GM18526 (cell line): ENCODE results near the gene RAVER2.

Source experiments
- POLR2A ChIP-seq: IDR thresholded peaks from 3 replicates; pipeline ENCODE4 v1.6.1; 2011; ENCODE audit not compliant: insufficient read length; ENCODE audit errors: extremely low read depth

Gene RAVER2

DNA sequence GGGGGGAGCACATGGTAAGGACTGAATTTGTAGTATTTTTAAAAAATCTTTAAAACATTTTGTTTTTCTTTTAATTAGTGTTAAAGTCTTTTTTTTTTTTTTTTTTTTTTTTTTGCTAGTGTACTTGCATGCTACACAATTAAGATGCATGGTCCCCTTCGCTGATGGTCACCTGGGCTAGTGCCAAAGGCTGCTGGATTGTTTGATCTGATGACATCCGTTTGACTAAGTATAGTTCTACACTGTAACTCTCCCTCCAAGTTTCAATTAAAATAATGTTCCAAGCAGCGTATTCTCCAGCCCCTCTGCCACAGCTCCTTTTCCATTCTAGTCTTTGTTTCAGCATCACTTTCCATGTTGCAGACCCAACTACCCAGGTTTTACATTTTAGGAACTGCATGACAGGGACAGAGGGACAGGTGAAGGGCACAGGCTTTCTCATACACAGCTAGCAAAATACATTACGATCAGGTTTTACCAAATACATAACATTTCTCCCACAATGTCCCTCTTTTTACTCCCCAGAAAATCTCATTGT lies 852 bp upstream of the RAVER2 start:
- TF ChIP-seq POLR2A = no peak

GRCh38 chr1:64745181-64745985 lies 508 bp downstream of the RAVER2 start:
- no peak for TF ChIP-seq POLR2A

DNA sequence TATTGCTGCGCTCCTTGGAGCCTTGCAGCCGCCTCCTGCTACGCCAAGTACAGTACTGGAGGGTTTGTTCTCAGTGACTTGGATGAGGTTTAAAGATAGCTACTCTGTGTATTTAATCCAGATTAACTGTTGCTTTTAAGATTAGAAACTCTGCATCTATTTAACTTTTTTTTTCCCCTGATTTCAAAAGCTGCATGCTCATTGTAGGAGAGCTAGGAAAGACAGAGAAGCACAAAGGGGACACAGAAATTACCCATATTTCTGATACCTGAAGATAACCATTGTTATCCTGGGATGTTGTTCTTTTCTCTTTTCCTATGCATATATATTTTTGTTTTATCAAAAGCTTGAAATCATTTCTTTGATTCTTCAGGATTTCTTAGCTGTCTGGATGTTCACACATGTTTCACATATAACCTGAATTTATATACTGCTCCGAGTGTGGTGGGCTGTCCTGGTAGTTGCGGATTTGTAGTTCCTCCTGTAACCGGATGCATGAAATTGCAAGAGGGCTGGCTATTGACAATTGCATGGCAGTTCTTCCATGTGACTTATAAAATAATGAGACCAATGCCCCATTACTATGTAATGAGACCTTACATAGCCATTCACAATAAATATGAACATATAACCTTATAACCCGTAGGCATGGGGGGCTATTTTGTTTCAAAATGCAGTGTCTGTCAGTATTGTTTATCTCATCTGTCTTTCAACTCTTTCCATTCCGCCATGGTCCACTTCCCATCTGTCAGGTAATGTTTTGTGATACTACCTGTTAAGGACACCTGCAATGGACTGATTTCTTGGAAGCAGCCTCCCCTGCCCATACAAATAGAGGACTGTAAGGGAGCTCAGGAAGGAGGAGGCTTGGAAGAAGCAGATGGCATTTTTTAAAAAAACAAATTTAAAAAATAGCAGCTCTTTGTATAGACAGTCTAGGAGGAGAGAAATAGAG lies 1.4 kb downstream of the RAVER2 start:
- no peak for TF ChIP-seq POLR2A

DNA sequence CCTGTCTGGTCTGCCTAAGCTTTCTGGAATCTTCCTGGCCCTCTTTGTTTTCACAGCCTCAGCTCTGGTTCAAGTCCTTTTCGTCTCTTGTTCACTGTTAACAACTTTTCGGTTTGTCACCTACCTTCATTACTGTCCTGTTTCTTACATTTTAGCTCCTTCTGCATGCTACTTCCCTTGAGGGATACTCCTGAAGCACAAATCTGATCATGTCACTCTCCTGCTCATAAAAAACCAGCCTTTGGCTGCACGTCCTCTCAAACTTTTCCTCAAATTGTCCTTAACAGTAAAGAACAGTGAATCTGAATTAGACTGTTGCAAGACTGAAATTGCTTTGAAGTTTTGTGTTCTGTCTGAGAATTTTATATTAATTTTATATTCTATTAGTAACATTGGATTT lies 3.3 kb downstream of the RAVER2 start:
- no peak for TF ChIP-seq POLR2A

DNA sequence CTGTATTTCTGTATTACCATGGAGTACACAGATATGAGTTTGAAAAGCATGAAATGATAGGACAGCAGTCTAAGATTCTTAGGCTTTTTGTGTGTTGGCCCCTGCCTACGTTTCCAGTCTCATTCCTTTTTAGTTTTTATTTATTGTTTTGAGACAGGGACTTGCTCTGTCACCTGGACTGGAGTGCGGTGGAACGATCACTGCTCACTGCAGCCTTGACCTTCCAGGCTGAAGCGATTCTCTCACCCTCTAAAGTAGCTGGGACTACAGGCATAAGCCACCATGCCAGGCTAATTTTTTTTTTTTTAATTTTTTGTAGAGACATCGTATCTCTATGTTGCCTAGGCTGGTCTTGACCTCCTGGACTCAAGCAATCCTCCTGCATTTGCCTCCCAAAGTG lies 3.8 kb downstream of the RAVER2 start:
- TF ChIP-seq POLR2A = no peak

GRCh38 chr1:64750092-64750491 lies 5.2 kb downstream of the RAVER2 start:
- no peak for TF ChIP-seq POLR2A

DNA sequence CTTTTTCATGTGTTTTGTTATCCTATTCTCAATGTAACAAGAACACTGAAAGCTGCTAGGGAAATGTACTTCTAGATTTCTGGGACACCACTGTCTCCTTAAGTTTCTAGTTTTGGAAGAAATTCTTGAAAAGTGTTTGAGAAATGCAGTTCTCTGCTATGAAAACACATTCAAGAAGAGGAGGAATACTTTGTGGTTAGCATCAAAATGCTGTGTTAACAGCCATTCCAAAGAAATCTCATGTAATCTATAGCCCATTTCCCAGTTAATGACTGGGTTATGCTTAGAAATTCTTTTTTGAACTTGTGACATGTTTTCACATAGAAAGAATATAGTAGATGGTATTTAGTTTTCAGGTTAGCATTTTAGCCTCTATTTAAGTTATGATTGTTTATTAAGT lies 6.0 kb downstream of the RAVER2 start:
- TF ChIP-seq POLR2A = no peak

DNA sequence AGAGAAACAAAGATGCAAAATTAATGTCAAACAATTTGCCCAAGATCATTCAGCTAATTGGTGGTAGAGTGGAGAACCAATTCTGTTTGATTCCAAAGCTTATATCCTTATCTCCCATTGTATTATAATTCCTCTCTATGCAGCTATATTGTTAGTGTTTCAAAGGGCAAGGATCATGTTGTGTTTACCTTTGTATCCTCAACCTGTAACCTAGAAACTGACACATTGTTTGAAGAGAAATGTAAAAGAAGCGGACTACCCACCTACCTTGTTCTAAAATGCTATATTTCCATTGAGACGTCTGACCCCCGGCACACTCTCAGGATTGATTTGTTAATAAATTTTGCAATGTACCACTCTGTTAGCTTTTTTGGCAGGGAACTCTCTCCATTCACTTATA lies 9.3 kb downstream of the RAVER2 start:
- no peak for TF ChIP-seq POLR2A

- TF ChIP-seq POLR2A = no peak
Measured at GRCh38 chr1:64755361-64755760, 10.5 kb downstream of the RAVER2 start.

GRCh38 chr1:64756770-64757169 lies 11.9 kb downstream of the RAVER2 start:
- TF ChIP-seq POLR2A = no peak

- TF ChIP-seq POLR2A = no peak
Measured at GRCh38 chr1:64757213-64757612, 12.3 kb downstream of the RAVER2 start.

DNA sequence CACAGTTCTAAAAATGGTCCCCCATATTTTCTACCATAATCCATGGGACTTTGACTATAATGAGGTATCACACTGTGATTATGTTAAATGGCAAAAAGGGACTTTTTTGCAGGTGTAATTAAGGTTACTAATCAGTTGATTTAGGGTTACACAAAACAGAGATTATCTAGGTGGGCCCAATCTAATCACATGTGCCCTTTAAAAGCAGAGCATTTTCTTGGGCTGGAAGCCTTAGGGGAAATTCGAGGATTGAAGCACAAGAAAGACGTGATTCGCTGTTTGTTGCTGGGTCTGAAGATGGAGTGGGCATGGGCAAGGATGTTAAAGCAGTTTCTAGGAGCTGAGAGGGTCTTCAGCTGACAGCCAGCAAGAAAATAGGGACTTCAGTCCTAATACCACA lies 13.4 kb downstream of the RAVER2 start:
- TF ChIP-seq POLR2A = no peak

DNA sequence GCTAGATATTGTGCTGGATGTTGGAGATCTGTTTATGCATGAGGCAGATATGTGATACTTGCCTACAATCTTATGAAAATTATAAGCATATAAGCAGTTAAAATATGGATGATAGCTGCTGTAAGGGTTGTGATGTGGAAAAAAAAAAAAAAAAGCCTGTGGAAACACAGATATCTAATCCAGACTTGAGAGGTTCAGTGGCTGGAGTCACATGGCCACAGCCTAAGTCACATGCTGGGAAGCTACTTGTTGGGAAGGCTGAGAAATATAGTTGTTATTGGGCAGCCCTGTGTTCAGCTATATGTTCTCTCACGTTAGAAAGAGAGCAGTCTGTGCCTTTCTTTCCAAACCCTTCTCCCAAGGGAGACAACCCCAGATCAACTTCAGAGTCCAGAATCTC lies 15.1 kb downstream of the RAVER2 start:
- no peak for TF ChIP-seq POLR2A

GRCh38 chr1:64765012-64765411 lies 20.1 kb downstream of the RAVER2 start:
- TF ChIP-seq POLR2A = no peak

DNA sequence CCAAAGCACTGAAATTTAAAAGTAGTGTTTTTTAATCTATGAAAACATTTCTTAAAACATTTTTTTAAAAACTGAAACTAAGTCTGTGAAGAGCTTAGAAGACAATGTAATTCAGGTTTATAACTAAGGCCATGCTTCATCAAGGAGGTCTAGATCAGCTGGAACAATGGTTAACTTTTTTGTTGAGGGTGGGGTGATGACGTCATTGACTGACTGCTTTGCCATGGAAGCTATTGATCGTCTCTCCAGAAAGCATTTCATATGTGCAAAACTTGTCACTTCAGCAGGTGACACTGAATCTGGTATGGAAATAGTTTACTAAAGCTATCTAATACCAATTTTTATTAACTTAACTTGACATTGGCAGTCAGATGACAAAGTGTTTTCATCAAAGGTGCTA lies 21.0 kb downstream of the RAVER2 start:
- TF ChIP-seq POLR2A = no peak

- TF ChIP-seq POLR2A = no peak
Measured at GRCh38 chr1:64766429-64766828, 21.6 kb downstream of the RAVER2 start.
